ENCODE results near the gene DDIT4.
"Not testable (repeated sequence)": the region's sequence is repeated elsewhere in the genome, so short reads cannot be mapped to it uniquely, and the experiment has no call there.

DDIT4 gene

GRCh38 chr10:72273410-72274212, at the start of gene DDIT4:
TSS of gene DDIT4 (plus strand) at chr10:72273924. CDS start at chr10:72274217, 293 bp downstream.
- DNase-seq (ENCODE audit: low spot score) = peak; percentile 94

GRCh38 chr10:72224191-72224590, 49.5 kb upstream of the DDIT4 start:
- DNase-seq (ENCODE audit: low spot score) = not testable (repeated sequence)

- DNase-seq (ENCODE audit: low spot score) = no peak
Observed at GRCh38 chr10:72226418-72227027, 47.2 kb upstream of the DDIT4 start.

- no peak for DNase-seq (ENCODE audit: low spot score)
Observed at GRCh38 chr10:72227826-72228225, 45.9 kb upstream of the DDIT4 start.

GRCh38 chr10:72228318-72228751, 45.4 kb upstream of the DDIT4 start:
- DNase-seq (ENCODE audit: low spot score) = no peak

GRCh38 chr10:72229261-72230251, 44.2 kb upstream of the DDIT4 start:
- DNase-seq (ENCODE audit: low spot score) = no peak

GRCh38 chr10:72233621-72234020, 40.1 kb upstream of the DDIT4 start:
- no peak for DNase-seq (ENCODE audit: low spot score)

- DNase-seq (ENCODE audit: low spot score) = no peak
Observed at GRCh38 chr10:72234560-72235095, 39.1 kb upstream of the DDIT4 start.

GRCh38 chr10:72235544-72236279, 38.0 kb upstream of the DDIT4 start:
- no peak for DNase-seq (ENCODE audit: low spot score)

GRCh38 chr10:72238392-72239175, 35.1 kb upstream of the DDIT4 start:
- no peak for DNase-seq (ENCODE audit: low spot score)

- DNase-seq (ENCODE audit: low spot score) = no peak
Observed at GRCh38 chr10:72239409-72239808, 34.3 kb upstream of the DDIT4 start.

- DNase-seq (ENCODE audit: low spot score) = no peak
Observed at GRCh38 chr10:72240371-72240770, 33.4 kb upstream of the DDIT4 start.

GRCh38 chr10:72241691-72242252, 32.0 kb upstream of the DDIT4 start:
- no peak for DNase-seq (ENCODE audit: low spot score)

- DNase-seq (ENCODE audit: low spot score) = no peak
Observed at GRCh38 chr10:72242675-72243074, 31.0 kb upstream of the DDIT4 start.

GRCh38 chr10:72243822-72244437, 29.8 kb upstream of the DDIT4 start:
- no peak for DNase-seq (ENCODE audit: low spot score)

GRCh38 chr10:72244573-72245038, 29.1 kb upstream of the DDIT4 start:
- DNase-seq (ENCODE audit: low spot score) = no peak

- no peak for DNase-seq (ENCODE audit: low spot score)
Observed at GRCh38 chr10:72245949-72246525, 27.7 kb upstream of the DDIT4 start.

- no peak for DNase-seq (ENCODE audit: low spot score)
Observed at GRCh38 chr10:72248468-72249151, 25.1 kb upstream of the DDIT4 start.

Measured in HuH-7.5 (cell line).